SK-N-MC (cell line): ENCODE results near the gene ZNF684.

Experiments used
- EZH2 ChIP-seq: fragments of 200-600 bp; sonication (generic); IDR thresholded peaks from one replicate; pipeline ENCODE4 v1.6.1; 2017; ENCODE audit warnings: antibody characterized with exemption
- POLR2AphosphoS5 ChIP-seq: IDR thresholded peaks from 2 replicates; pipeline ENCODE4 v1.6.1; 2012; ENCODE audit warnings: mild to moderate bottlenecking, low read depth, low read length, borderline replicate concordance

DNA sequence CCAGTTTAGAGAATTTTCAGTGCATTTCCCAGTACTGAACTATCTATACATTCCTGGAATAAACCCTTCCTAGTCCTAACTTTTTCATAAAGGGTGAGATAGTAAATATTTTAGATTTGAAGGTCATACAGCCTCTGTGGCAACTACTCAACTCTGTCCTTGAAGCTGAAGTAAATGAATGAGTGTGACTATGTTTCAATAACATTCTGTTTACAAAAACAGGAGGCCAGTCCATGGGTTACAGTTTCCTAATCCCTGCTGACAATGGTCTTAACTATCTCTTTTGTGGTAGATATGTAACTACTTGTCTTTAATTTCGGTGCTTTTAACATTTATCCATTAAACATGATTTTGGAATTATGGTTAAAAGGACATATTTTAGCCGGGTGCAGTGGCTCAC, 4.3 kb downstream of the ZNF684 start:
- TF ChIP-seq EZH2 (no peak), POLR2AphosphoS5 (no peak)
